ENCODE results near the gene CNPY1.

GRCh38 chr7:155551785-155552611 is 5.6 kb upstream of the CNPY1 start:
- TF ChIP-seq CTCF (IDR thresholded peaks at IDR 0.05) (no peak), POLR2A (IDR thresholded peaks at IDR 0.05) (no peak)

All from thyroid gland (tissue), 4 donors.